Fibroblast of skin of left biceps (primary cell): ENCODE data around the gene PPBP.

Source experiments
- DNase-seq, 2 experiments: peaks; one replicate each; pipeline ENCODE4 v3.0.0-alpha.2; 2013; ENCODE audit warnings: low read depth in 2 of 2

PPBP gene

GRCh38 chr4:73988061-73988460 lies at the start of gene PPBP:
TSS of gene PPBP (minus strand) at chr4:73988190. CDS start at chr4:73988103, 87 bp downstream.
- no peak for DNase-seq

- no peak for DNase-seq
Observed at GRCh38 chr4:74037076-74037955, 49.3 kb upstream of the PPBP start.

GRCh38 chr4:74033739-74034138 lies 45.7 kb upstream of the PPBP start:
- DNase-seq, result no peak

GRCh38 chr4:74032064-74032463 lies 44.1 kb upstream of the PPBP start:
- peak in 1 of 2 experiments; percentile 8 for DNase-seq

- DNase-seq, result no peak
Observed at GRCh38 chr4:74031576-74031975, 43.6 kb upstream of the PPBP start.

GRCh38 chr4:74030285-74030684 lies 42.3 kb upstream of the PPBP start:
- no peak for DNase-seq

- DNase-seq, result no peak
Observed at GRCh38 chr4:74028504-74028903, 40.5 kb upstream of the PPBP start.

- DNase-seq, result no peak
Observed at GRCh38 chr4:74023709-74024108, 35.7 kb upstream of the PPBP start.

GRCh38 chr4:74021601-74022000 lies 33.6 kb upstream of the PPBP start:
- DNase-seq, result no peak

- no peak for DNase-seq
Observed at GRCh38 chr4:74018771-74019170, 30.8 kb upstream of the PPBP start.

- no peak for DNase-seq
Observed at GRCh38 chr4:74018116-74018515, 30.1 kb upstream of the PPBP start.

GRCh38 chr4:74016068-74016467 lies 28.1 kb upstream of the PPBP start:
- no peak for DNase-seq

- no peak for DNase-seq
Observed at GRCh38 chr4:74015126-74015780, 27.3 kb upstream of the PPBP start.

- no peak for DNase-seq
Observed at GRCh38 chr4:74014332-74014731, 26.3 kb upstream of the PPBP start.

- no peak for DNase-seq
Observed at GRCh38 chr4:74013264-74013663, 25.3 kb upstream of the PPBP start.

GRCh38 chr4:74012130-74012529 lies 24.1 kb upstream of the PPBP start:
- DNase-seq, result no peak

- no peak for DNase-seq
Observed at GRCh38 chr4:74009307-74009706, 21.3 kb upstream of the PPBP start.

GRCh38 chr4:74006009-74006476 lies 18.1 kb upstream of the PPBP start:
- peak in 1 of 2 experiments; percentile 6 for DNase-seq

- DNase-seq, result no peak
Observed at GRCh38 chr4:74005528-74005927, 17.5 kb upstream of the PPBP start.

- DNase-seq, result no peak
Observed at GRCh38 chr4:74004668-74005067, 16.7 kb upstream of the PPBP start.

GRCh38 chr4:74000301-74000700 lies 12.3 kb upstream of the PPBP start:
- no peak for DNase-seq

- DNase-seq, result peak; percentile 14 to 17
Observed at GRCh38 chr4:73998040-73999011, 10.3 kb upstream of the PPBP start, which contains the start of gene CXCL5. TSS of gene CXCL5 (minus strand) at chr4:73998677. CDS start at chr4:73998581, 96 bp downstream.
